CD4-positive, alpha-beta T cell treated with Interleukin-12 subunit alpha and Interleukin-12 subunit beta, for 1 hour (primary cell): ENCODE results near the gene AIG1.
A peak's percentile ranks its signal among the peaks of the same experiment; 100 is the strongest.
"Not testable (repeated sequence)": the region's sequence is repeated elsewhere in the genome, so short reads cannot be mapped to it uniquely, and the experiment has no call there.

Source experiments
- DNase-seq: peaks from one replicate; pipeline ENCODE4 v3.0.0-alpha.2; 2020

The AIG1 gene

GRCh38 chr6:143059663-143060353 is 881 bp upstream of the AIG1 start:
- peak; percentile 34 for DNase-seq

DNA sequence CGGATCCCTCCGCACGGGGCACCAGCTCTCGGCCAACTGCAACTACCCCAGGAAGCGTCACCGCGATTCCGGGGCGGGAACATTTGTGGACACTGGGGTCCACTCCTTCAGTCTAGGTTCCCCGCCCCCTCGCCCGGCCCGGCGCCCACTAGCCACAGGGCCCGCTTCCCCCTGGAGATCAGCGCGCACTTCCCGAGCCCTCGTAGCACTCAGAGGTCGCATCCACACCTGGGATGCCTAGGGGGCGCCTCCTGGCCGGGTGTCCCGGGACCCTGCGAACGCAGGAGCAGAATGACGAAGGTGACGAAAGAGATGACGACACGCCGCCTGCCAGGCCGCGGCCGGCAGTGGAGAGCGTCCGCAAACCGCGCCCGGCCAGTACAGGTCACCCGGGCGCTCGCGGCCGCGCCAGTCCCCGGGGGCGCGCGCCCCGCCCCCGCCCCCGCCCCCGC is 309 bp upstream of the AIG1 start:
- DNase-seq = peak; percentile 84

- no peak for DNase-seq
Measured at GRCh38 chr6:143061597-143062385, 1.1 kb downstream of the AIG1 start.

- DNase-seq = no peak
Measured at GRCh38 chr6:143062551-143062950, 1.9 kb downstream of the AIG1 start.

DNA sequence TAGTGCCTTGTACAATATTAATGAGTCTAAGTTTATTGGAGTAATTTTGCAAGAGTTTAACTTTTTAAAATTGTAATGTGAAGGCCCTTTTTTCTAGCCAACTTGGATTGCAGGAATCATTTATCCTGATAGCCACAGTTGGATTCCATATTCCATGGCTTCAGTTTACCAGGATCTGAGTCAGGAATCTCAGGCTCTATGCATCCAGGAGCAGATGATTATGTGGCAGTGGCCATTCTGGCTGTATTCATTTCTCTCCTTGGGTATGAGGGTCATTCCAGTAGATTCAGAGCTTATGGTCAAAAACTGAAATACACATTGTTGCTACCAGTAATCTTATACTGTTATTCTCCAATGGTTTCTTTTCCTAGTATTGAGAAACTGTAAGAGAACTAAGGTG is 2.9 kb downstream of the AIG1 start:
- no peak for DNase-seq

GRCh38 chr6:143064271-143064670 is 3.6 kb downstream of the AIG1 start:
- DNase-seq = no peak

DNA sequence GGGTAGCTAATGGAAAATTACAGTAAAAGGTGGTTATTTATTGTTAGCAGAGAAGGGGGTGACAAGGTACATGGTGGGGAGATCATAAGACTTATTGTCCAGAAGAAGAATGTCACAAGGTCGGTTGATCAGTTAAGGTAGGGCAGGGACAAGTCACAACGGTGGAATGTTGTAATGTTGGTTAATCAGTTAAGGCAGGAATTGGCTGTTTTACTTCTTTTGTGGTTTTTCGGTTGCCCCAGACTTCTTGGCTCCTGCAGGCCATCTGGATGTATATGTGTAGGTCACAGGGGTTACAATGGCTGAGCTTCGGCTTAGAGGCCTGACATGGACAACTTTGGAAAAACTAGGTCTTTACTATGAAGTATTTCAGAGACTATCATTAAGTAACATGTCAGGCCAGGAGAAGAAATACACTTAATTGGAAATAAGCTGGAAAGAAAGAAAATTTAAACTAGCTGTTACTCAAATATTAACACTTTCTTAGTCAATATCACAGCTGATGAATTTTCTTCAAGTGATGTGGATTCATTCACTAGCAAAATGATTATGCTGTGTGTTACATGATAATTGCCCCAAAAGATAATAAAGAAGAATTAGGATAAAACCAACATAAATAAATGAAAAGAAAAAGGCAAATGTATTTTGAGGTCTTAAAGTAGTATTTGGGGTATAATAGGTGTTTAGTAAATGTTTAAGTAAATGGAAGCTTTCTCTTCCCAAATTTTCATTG is 4.4 kb downstream of the AIG1 start:
- no peak for DNase-seq

DNA sequence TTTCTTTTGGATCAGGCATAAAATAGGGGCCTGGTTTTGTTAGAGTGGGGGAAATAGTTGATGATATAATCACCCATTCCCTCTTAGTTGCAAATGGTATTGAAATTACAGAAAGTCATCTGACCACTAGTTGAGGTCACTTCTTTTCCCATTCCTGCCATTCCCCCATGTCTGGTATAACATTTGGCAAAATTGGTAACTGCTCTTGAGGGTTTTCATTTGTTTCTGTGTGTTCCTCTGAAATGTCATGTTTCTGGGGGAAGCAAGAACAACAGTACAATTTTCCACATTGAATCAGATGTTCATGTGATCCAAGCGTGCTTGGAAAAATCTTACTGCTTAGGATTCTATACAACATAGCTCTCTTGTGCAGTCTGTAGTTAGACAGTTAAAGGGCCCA is 7.3 kb downstream of the AIG1 start:
- DNase-seq = no peak

DNA sequence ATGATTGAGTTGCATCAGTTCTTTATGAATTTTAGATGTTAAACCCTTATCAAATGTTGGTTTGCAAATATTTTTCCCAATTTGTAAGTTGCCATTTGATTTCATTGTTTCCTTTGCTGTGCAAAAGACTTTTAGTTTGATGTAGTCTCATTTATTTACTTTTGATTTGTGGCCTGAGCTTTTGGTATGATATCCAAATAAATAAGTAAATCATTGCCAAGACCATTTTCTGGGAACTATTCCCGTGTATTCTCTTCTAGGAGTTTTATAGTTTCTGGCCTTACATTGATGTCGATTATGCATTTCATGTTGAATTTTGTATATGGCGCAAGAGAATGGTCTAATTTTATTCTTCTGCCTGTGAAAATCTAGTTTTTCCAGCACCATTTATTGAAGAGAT is 13.4 kb downstream of the AIG1 start:
- DNase-seq = no peak

DNA sequence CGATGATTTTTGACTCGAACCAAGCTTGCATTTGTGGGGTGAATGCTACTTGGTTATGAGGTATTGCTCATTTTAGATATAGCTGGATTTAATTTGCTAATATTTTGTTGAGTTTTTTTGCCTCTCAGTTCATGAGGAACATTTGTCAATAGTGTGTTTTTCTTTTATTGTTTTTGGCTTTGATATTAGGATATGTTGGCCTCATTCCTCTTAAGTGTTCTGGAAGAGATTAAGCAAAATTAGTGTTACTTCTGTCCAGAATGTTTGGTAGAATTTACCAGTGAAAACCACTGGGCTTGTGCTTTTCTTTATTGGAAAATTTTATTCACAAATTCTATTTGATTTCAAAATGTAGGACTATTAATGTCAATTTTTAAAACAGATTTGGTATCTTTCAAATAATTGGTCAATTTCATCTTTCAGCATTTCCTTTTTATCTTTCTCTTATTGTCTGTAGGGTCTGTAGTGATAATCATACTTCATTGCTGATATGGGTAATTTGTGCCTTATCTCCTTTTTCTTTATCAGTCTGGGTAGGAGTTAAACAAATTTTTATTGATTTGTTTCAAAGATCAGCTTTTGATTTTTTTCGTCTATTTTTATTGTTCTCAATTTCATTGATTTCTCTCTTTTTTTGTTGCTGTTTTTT is 14.1 kb downstream of the AIG1 start:
- no peak for DNase-seq

DNA sequence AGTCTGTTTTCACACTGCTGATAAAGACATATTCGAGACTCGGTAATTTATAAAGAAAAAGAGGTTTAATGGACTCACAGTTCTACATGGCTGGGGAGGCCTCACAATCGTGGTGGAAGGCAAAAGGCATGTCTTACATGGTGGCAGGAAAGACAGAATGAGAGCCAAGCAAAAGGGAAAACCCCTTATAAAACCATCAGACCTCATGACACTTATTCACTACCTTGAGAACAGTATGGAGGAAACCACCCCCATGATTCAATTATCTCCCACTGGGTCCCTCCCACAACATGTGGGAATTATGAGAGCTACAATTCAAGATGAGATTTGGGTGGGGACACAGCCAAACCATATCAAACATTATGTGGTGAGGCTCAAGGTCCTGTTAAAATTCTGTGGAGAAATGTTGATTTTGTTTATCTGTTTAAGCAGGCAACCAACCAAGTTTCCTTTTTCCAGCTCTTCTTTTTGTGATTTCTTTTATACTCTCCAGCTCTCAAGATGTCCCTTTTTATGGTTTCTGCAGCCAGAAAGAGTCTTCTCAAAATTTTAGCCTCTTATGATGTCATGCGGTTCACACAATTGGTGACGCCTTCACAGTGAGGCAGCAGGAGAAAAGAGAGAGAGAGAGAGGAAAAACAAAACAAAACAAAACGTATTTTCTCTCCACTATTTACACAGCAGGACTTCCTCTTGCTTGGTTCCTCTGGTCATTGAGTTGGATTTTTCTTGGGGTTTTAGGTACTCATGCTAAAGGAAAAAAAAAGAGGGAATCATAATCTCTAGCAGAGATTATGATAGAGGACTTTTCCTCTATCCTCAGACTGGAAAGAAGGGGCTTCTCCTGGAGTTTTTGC is 18.0 kb downstream of the AIG1 start:
- DNase-seq = no peak

DNA sequence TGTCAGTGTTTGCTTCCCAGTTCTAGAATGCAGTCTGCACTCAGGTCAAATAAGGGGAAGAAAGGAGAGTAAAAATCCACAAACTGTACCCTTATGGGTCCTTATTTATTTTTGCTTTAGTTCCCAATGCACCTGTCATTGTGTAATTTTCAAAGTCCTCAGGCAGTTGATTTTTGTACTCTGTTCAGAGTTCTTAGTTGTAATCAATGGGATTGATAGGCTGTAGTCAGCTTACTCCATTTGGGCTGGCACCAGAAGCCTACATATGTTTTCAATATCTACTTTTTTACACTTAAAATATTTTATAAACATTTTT is 18.6 kb downstream of the AIG1 start:
- no peak for DNase-seq

DNA sequence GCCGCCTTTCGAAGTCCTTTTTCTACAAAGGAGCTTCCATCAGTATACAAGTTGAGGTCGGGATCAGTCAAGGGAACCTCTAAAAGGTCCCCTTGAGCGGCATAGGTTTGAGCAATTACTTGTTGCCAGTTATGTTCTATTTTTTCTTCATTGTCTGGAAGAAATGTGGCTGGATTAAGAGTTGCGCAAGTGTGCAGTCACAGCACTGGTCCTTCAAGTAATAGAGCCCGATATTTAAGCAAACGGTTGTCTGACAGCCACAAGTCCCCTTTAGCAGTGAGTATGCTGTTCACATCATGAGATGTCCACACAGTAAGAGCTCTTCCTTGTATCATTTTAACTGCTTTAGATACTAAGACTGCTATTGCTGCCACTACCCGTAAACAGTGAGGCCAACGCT is 21.6 kb downstream of the AIG1 start:
- not testable (repeated sequence) for DNase-seq

- DNase-seq = not testable (repeated sequence)
Measured at GRCh38 chr6:143084019-143084418, 23.3 kb downstream of the AIG1 start.

DNA sequence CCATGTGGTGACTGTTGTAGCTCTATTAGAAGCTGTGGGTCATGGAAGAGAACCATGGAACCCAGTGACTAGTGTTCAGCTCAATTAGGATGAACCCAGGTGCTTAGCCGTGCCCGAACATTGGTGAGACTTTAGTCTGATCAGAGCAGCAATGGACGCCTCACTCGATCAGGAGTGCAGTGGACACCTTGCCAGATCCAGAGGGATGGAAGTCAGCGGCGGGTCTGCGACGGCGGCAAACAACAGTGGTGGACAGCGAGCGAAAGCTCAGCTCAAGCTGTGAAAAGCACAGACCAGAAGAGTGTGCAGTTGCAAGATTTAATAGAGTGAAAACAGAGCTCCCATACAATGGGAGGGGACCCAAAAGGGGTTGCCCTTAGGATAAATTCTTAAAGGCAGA is 26.6 kb downstream of the AIG1 start:
- not testable (repeated sequence) for DNase-seq

DNA sequence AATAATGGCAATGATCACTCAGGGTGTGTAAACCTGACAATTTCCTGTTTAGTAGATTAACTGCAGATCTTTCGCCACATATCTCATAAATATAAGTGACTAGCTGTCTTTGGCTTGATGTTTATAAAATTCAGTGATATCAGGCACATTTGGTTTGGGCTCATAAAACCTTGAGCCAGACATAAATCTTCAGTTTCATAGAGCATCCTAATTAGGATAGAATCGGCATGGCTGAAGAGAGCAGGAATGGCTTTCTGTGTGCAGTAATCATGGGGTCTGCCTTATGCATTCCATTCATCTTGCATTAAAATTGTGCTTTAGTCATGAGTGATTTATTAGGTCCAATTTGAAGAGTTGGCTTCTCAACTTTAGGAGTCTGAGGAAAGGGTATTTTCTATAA is 27.2 kb downstream of the AIG1 start:
- DNase-seq = no peak

- no peak for DNase-seq
Measured at GRCh38 chr6:143090314-143091044, 29.8 kb downstream of the AIG1 start.

GRCh38 chr6:143092768-143093167 is 32.1 kb downstream of the AIG1 start:
- DNase-seq = no peak

DNA sequence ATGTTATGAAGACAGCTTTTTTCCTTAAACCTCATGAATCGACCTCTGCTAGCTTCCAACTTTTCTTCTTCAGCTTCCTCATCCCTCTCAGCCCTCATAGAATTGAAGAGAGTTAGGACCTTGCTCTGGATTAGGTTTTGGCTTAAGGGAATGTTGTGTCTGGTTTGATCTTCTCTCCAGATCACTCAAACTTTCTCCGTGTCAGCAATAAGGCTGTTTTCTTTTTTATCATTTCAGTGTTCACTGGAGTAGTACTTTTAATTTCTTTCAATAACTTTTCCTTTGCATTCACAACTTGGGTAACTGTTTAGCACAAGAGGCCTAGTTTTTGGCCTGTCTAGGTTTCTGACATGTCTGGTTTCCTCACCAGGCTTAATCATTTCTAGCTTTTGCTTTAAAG is 32.6 kb downstream of the AIG1 start:
- no peak for DNase-seq

GRCh38 chr6:143096403-143096802 is 35.7 kb downstream of the AIG1 start:
- peak; percentile 2 for DNase-seq

GRCh38 chr6:143097224-143097795 is 36.6 kb downstream of the AIG1 start:
- DNase-seq = peak; percentile 35
